HG02884 (cell line): ENCODE results near the gene HCRTR2.

Experiments used
- ATAC-seq: cut with Tn5 transposase; IDR thresholded peaks from one replicate; pipeline ENCODE4 v1.9.1; 2021; ENCODE audit warnings: mild to moderate bottlenecking, moderate library complexity; ENCODE audit not compliant: unreplicated experiment

HCRTR2 gene

DNA sequence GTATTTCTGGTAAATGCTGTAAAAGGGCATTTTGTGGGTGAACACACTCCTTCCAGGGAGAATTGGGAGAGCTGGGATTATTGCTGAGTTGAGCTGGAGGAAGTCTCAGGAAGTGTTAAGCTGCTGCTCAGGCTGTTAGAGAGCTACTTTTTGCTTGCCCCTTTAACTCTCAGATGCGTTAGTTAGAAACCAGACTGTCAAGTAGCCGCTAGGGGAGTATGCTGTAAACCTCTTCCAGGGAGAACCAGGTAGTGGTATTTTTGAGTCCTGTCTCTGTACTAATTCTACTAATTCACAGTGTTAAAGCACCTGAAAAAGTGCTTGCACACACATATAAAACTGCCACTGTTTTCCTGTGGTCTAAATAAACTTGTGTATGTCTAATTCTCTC is 146.4 kb downstream of the HCRTR2 start:
- ATAC-seq = no peak

DNA sequence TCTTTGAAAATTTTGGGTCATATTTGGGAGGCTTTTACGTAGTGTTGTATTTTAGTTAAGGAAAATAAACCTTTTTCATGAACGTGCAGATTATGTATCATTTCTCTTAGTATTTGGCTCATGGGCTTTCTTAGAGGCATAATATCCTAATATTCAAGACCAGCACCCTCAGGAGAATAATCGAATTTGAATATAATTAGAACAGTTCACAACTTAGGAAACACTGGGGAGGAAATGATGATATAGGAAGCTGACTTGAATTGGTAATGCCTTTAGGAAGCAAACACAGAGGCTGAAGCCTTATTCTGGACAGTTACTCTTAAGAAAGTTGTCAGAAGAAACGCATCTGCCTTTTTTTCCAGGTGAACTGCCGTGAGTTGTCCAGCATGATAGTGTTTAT is 152.9 kb downstream of the HCRTR2 start, which contains the start of gene GFRAL:
TSS of gene GFRAL (plus strand) at position 301 of the 400 bp plus-strand sequence. CDS start at position 387, 86 bp downstream.
- ATAC-seq = no peak
